ENCODE results near the gene PER1. TPM values are rescaled to one million over a fixed set of nuclear protein-coding genes. Genes with fewer than 3 reads are reported as not detected.

The PER1 gene
- total and polyA plus RNA-seq, 9 of the 15 experiments (the other 6 are each of a cell fraction or from before 2014, with no cell fraction given), result 0.13 to 26.0 (median 3.4) TPM

GRCh38 chr17:8173056-8173870 is 21.1 kb upstream of the PER1 start (continued):
- peak; percentile 39 for TF ChIP-seq ZBTB40 (IDR thresholded peaks at IDR 0.05)
- no peak for TF ChIP-seq ZBTB40 (CRISPR knock-in tag; IDR thresholded peaks at IDR 0.05)
- peak; percentile 88 for TF ChIP-seq ZNF3 (CRISPR knock-in tag; IDR thresholded peaks at IDR 0.05)
- TF ChIP-seq MNT (conservative IDR thresholded peaks at IDR 0.05), result peak; percentile 62 to 74
- no peak for TF ChIP-seq KDM2B (CRISPR knock-in tag; IDR thresholded peaks at IDR 0.05)
- TF ChIP-seq SAP30 (IDR thresholded peaks at IDR 0.05; ENCODE audit: borderline replicate concordance, insufficient read depth, low read depth, low read length, poor library complexity, severe bottlenecking), result no peak
- TF ChIP-seq FOXK1 (CRISPR knock-in tag; IDR thresholded peaks at IDR 0.05; ENCODE audit: borderline replicate concordance), result peak; percentile 58; the same call in 1 of the 2 replicates
- TF ChIP-seq BHLHE40 (IDR thresholded peaks at IDR 0.05; ENCODE audit: low read length), result peak; percentile 86
- TF ChIP-seq CBX8 (IDR thresholded peaks at IDR 0.05; ENCODE audit: borderline replicate concordance, extremely low read depth, low read depth, low read length, poor library complexity, severe bottlenecking), result no peak
- peak; percentile 49 for TF ChIP-seq PKNOX1 (IDR thresholded peaks at IDR 0.05)
- peak; percentile 100 for TF ChIP-seq ZBED1 (IDR thresholded peaks at IDR 0.05)
- TF ChIP-seq, protein P1, sequence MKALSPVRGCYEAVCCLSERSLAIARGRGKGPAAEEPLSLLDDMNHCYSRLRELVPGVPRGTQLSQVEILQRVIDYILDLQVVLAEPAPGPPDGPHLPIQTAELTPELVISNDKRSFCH (CRISPR knock-in tag; IDR thresholded peaks at IDR 0.05), result no peak
- TF ChIP-seq, protein P1 (tag; IDR thresholded peaks at IDR 0.05), result peak; percentile 87
- peak; percentile 38 for TF ChIP-seq ZFP36 (IDR thresholded peaks at IDR 0.05; ENCODE audit: low read depth, low read length, partially characterized antibody)

Data from K562 (cell line).